Measurements from ENCODE around the gene SPIB.
A peak's percentile ranks its signal among the peaks of the same experiment; 100 is the strongest.
"Not testable (repeated sequence)": the region's sequence is repeated elsewhere in the genome, so short reads cannot be mapped to it uniquely, and the experiment has no call there.

Gene SPIB

GRCh38 chr19:50383852-50384684, 34.7 kb upstream of the SPIB start, which contains the start of gene POLD1:
Gene POLD1, plus strand, starts transcription at chr19:50384347. Its CDS starts 14,505 bp downstream, at chr19:50398852.
- no peaks in the 10 kb centered on the region for H3K27me3 Mint-ChIP-seq (ENCODE audit: low read depth)
- H3K9me3 Mint-ChIP-seq, result no peaks in the 10 kb centered on the region
- peak within 1 kb of the TSS; percentile 91 for H3K4me3 Mint-ChIP-seq
- peak within 1 kb of the TSS; percentile 87 for H3K27ac Mint-ChIP-seq
- H3K4me1 Mint-ChIP-seq (ENCODE audit: low read depth), result peaks cover 26% of the 10 kb centered on the region
- H3K36me3 Mint-ChIP-seq (ENCODE audit: low read depth), result peaks cover 35% of the 10 kb centered on the region

GRCh38 chr19:50384685-50385535, 33.8 kb upstream of the SPIB start:
- H3K4me3 Mint-ChIP-seq, result peak overlapping the region; percentile 91
- peaks cover 24% of the 10 kb centered on the region for H3K4me1 Mint-ChIP-seq (ENCODE audit: low read depth)
- H3K27ac Mint-ChIP-seq, result peak overlapping the region; percentile 87
- H3K9me3 Mint-ChIP-seq, result no peaks in the 10 kb centered on the region
- no peaks in the 10 kb centered on the region for H3K27me3 Mint-ChIP-seq (ENCODE audit: low read depth)
- H3K36me3 Mint-ChIP-seq (ENCODE audit: low read depth), result peaks cover 30% of the 10 kb centered on the region

- Mint-ChIP-seq H3K27me3 (ENCODE audit: low read depth) (no peaks in the 10 kb centered on the region), H3K36me3 (ENCODE audit: low read depth) (peaks cover 27% of the 10 kb centered on the region), H3K4me1 (ENCODE audit: low read depth) (peaks cover 23% of the 10 kb centered on the region), H3K9me3 (no peaks in the 10 kb centered on the region), H3K4me3 (peak overlapping the region; percentile 38), H3K27ac (no peak overlapping the region)
Observed at GRCh38 chr19:50387176-50387867, 31.4 kb upstream of the SPIB start.

- peaks cover 27% of the 10 kb centered on the region for H3K36me3 Mint-ChIP-seq (ENCODE audit: low read depth)
- no peaks in the 10 kb centered on the region for H3K27me3 Mint-ChIP-seq (ENCODE audit: low read depth)
- peak overlapping the region; percentile 38 for H3K4me3 Mint-ChIP-seq
Observed at GRCh38 chr19:50387868-50388245, 30.9 kb upstream of the SPIB start.

GRCh38 chr19:50390295-50390694, 28.4 kb upstream of the SPIB start:
- not testable (repeated sequence) for H3K27me3 Mint-ChIP-seq (ENCODE audit: low read depth); H3K4me1 Mint-ChIP-seq (ENCODE audit: low read depth); H3K27ac Mint-ChIP-seq; H3K9me3 Mint-ChIP-seq; H3K4me3 Mint-ChIP-seq
- peaks cover 26% of the 10 kb centered on the region for H3K36me3 Mint-ChIP-seq (ENCODE audit: low read depth)

More at GRCh38 chr19:50387868-50388245, 30.9 kb upstream of the SPIB start:
- Mint-ChIP-seq H3K9me3 (no peaks in the 10 kb centered on the region), H3K27ac (no peak overlapping the region), H3K4me1 (ENCODE audit: low read depth) (peaks cover 23% of the 10 kb centered on the region)

GRCh38 chr19:50390952-50391351, 27.8 kb upstream of the SPIB start:
- H3K36me3 Mint-ChIP-seq (ENCODE audit: low read depth), result peaks cover 27% of the 10 kb centered on the region
- not testable (repeated sequence) for H3K4me1 Mint-ChIP-seq (ENCODE audit: low read depth); H3K27me3 Mint-ChIP-seq (ENCODE audit: low read depth); H3K4me3 Mint-ChIP-seq; H3K9me3 Mint-ChIP-seq; H3K27ac Mint-ChIP-seq

GRCh38 chr19:50392759-50393158, 26.0 kb upstream of the SPIB start:
- no peaks in the 10 kb centered on the region for H3K27me3 Mint-ChIP-seq (ENCODE audit: low read depth)

GRCh38 chr19:50393589-50393988, 25.1 kb upstream of the SPIB start:
- Mint-ChIP-seq H3K4me3 (no peak overlapping the region), H3K27me3 (ENCODE audit: low read depth) (no peaks in the 10 kb centered on the region), H3K27ac (no peak overlapping the region), H3K36me3 (ENCODE audit: low read depth) (peaks cover 25% of the 10 kb centered on the region), H3K9me3 (no peaks in the 10 kb centered on the region), H3K4me1 (ENCODE audit: low read depth) (no peaks in the 10 kb centered on the region)

More at GRCh38 chr19:50392759-50393158, 26.0 kb upstream of the SPIB start:
- Mint-ChIP-seq H3K4me1 (ENCODE audit: low read depth) (peaks cover 2% of the 10 kb centered on the region), H3K27ac (no peak overlapping the region), H3K36me3 (ENCODE audit: low read depth) (peaks cover 25% of the 10 kb centered on the region), H3K4me3 (no peak overlapping the region), H3K9me3 (no peaks in the 10 kb centered on the region)

- Mint-ChIP-seq H3K9me3 (no peaks in the 10 kb centered on the region), H3K27me3 (ENCODE audit: low read depth) (no peaks in the 10 kb centered on the region), H3K36me3 (ENCODE audit: low read depth) (peaks cover 25% of the 10 kb centered on the region), H3K27ac (no peak overlapping the region), H3K4me3 (no peak overlapping the region), H3K4me1 (ENCODE audit: low read depth) (no peaks in the 10 kb centered on the region)
Observed at GRCh38 chr19:50394017-50394416, 24.7 kb upstream of the SPIB start.

GRCh38 chr19:50398675-50399367, 19.9 kb upstream of the SPIB start:
- Mint-ChIP-seq H3K36me3 (ENCODE audit: low read depth) (peaks cover 17% of the 10 kb centered on the region), H3K27ac (no peak overlapping the region), H3K4me3 (no peak overlapping the region), H3K4me1 (ENCODE audit: low read depth) (no peaks in the 10 kb centered on the region), H3K27me3 (ENCODE audit: low read depth) (no peaks in the 10 kb centered on the region), H3K9me3 (no peaks in the 10 kb centered on the region)

GRCh38 chr19:50399368-50399745, 19.4 kb upstream of the SPIB start:
- peaks cover 14% of the 10 kb centered on the region for H3K36me3 Mint-ChIP-seq (ENCODE audit: low read depth)
- no peak overlapping the region for H3K4me3 Mint-ChIP-seq
- no peaks in the 10 kb centered on the region for H3K27me3 Mint-ChIP-seq (ENCODE audit: low read depth)
- H3K4me1 Mint-ChIP-seq (ENCODE audit: low read depth), result no peaks in the 10 kb centered on the region
- no peak overlapping the region for H3K27ac Mint-ChIP-seq
- no peaks in the 10 kb centered on the region for H3K9me3 Mint-ChIP-seq

GRCh38 chr19:50401605-50402450, 16.9 kb upstream of the SPIB start:
- Mint-ChIP-seq H3K36me3 (ENCODE audit: low read depth) (peaks cover 20% of the 10 kb centered on the region), H3K9me3 (no peaks in the 10 kb centered on the region), H3K27ac (no peak overlapping the region), H3K4me3 (no peak overlapping the region), H3K27me3 (ENCODE audit: low read depth) (no peaks in the 10 kb centered on the region), H3K4me1 (ENCODE audit: low read depth) (no peaks in the 10 kb centered on the region)

GRCh38 chr19:50402544-50403301, 16.0 kb upstream of the SPIB start:
- Mint-ChIP-seq H3K27ac (no peak overlapping the region), H3K9me3 (no peaks in the 10 kb centered on the region), H3K36me3 (ENCODE audit: low read depth) (peaks cover 19% of the 10 kb centered on the region)

More at GRCh38 chr19:50402544-50403301, 16.0 kb upstream of the SPIB start:
- no peaks in the 10 kb centered on the region for H3K27me3 Mint-ChIP-seq (ENCODE audit: low read depth)
- no peaks in the 10 kb centered on the region for H3K4me1 Mint-ChIP-seq (ENCODE audit: low read depth)
- H3K4me3 Mint-ChIP-seq, result no peak overlapping the region

Measured in T-helper 1 cell treated with Interleukin-12 subunit alpha and Interleukin-12 subunit beta and Interleukin-4 antibody, amounts not matched to agents 30 μg/mL and 1 μg/mL, for 36 hours (primary cell).